ENCODE data around the gene TMEM72. TPM values are rescaled to one million over a fixed set of nuclear protein-coding genes. Genes with fewer than 3 reads are reported as not detected.

TMEM72 gene
- total RNA-seq, 1 donor from 2014 or later: under 0.01 TPM

GRCh38 chr10:44886966-44887365 lies 24.2 kb upstream of the TMEM72 start:
- no peaks in the 10 kb centered on the region for H3K4me1 ChIP-seq (ENCODE audit: control insufficient read depth in 3 of 3, insufficient read depth in 3 of 3, low read length in 3 of 3)
- H3K4me3 ChIP-seq (ENCODE audit: low read length in 3 of 3): no peak overlapping the region
- H3K36me3 ChIP-seq (ENCODE audit: control insufficient read depth in 3 of 3, insufficient read depth in 3 of 3, low read length in 3 of 3): no peaks in the 10 kb centered on the region
- H3K27ac ChIP-seq (ENCODE audit: low read depth, low read length): no peak overlapping the region
- H3K9me3 ChIP-seq (ENCODE audit: control insufficient read depth in 3 of 3, low read length in 3 of 3): no peaks in the 10 kb centered on the region
- peaks cover 0 to 2% (median 0%) of the 10 kb centered on the region in 3 donors for H3K27me3 ChIP-seq (ENCODE audit: control insufficient read depth in 3 of 3, insufficient read depth in 3 of 3, low read length in 3 of 3)
- no peak overlapping the region for H3K9ac ChIP-seq (ENCODE audit: low read depth in 1 of 3, low read length in 3 of 3)

- Histone ChIP-seq H3K9me3 (ENCODE audit: control insufficient read depth in 3 of 3, low read length in 3 of 3) (no peaks in the 10 kb centered on the region), H3K4me1 (ENCODE audit: control insufficient read depth in 3 of 3, insufficient read depth in 3 of 3, low read length in 3 of 3) (no peaks in the 10 kb centered on the region), H3K27me3 (ENCODE audit: control insufficient read depth in 3 of 3, insufficient read depth in 3 of 3, low read length in 3 of 3) (no peaks in the 10 kb centered on the region), H3K9ac (ENCODE audit: low read depth in 1 of 3, low read length in 3 of 3) (no peak overlapping the region), H3K27ac (ENCODE audit: low read depth, low read length) (no peak overlapping the region), H3K36me3 (ENCODE audit: control insufficient read depth in 3 of 3, insufficient read depth in 3 of 3, low read length in 3 of 3) (no peaks in the 10 kb centered on the region), H3K4me3 (ENCODE audit: low read length in 3 of 3) (no peak overlapping the region)
These were observed 22.3 kb upstream of the TMEM72 start for GRCh38 chr10:44888886-44889285.

GRCh38 chr10:44889834-44890233 lies 21.3 kb upstream of the TMEM72 start:
- H3K36me3 ChIP-seq (ENCODE audit: control insufficient read depth in 3 of 3, insufficient read depth in 3 of 3, low read length in 3 of 3): no peaks in the 10 kb centered on the region
- no peak overlapping the region for H3K4me3 ChIP-seq (ENCODE audit: low read length in 3 of 3)
- no peaks in the 10 kb centered on the region for H3K9me3 ChIP-seq (ENCODE audit: control insufficient read depth in 3 of 3, low read length in 3 of 3)
- H3K9ac ChIP-seq (ENCODE audit: low read depth in 1 of 3, low read length in 3 of 3): no peak overlapping the region
- no peaks in the 10 kb centered on the region for H3K27me3 ChIP-seq (ENCODE audit: control insufficient read depth in 3 of 3, insufficient read depth in 3 of 3, low read length in 3 of 3)
- H3K27ac ChIP-seq (ENCODE audit: low read depth, low read length): no peak overlapping the region
- H3K4me1 ChIP-seq (ENCODE audit: control insufficient read depth in 3 of 3, insufficient read depth in 3 of 3, low read length in 3 of 3): no peaks in the 10 kb centered on the region

GRCh38 chr10:44890696-44891563 lies 20.2 kb upstream of the TMEM72 start:
- H3K27ac ChIP-seq (ENCODE audit: low read depth, low read length): no peak overlapping the region
- no peaks in the 10 kb centered on the region for H3K36me3 ChIP-seq (ENCODE audit: control insufficient read depth in 3 of 3, insufficient read depth in 3 of 3, low read length in 3 of 3)

GRCh38 chr10:44891721-44892120 lies 19.4 kb upstream of the TMEM72 start:
- H3K27ac ChIP-seq (ENCODE audit: low read depth, low read length): no peak overlapping the region
- no peak overlapping the region for H3K9ac ChIP-seq (ENCODE audit: low read depth in 1 of 3, low read length in 3 of 3)
- H3K36me3 ChIP-seq (ENCODE audit: control insufficient read depth in 3 of 3, insufficient read depth in 3 of 3, low read length in 3 of 3): no peaks in the 10 kb centered on the region
- no peak overlapping the region for H3K4me3 ChIP-seq (ENCODE audit: low read length in 3 of 3)
- no peaks in the 10 kb centered on the region for H3K4me1 ChIP-seq (ENCODE audit: control insufficient read depth in 3 of 3, insufficient read depth in 3 of 3, low read length in 3 of 3)
- H3K9me3 ChIP-seq (ENCODE audit: control insufficient read depth in 3 of 3, low read length in 3 of 3): no peaks in the 10 kb centered on the region
- H3K27me3 ChIP-seq (ENCODE audit: control insufficient read depth in 3 of 3, insufficient read depth in 3 of 3, low read length in 3 of 3): no peaks in the 10 kb centered on the region

More at GRCh38 chr10:44890696-44891563, 20.2 kb upstream of the TMEM72 start:
- Histone ChIP-seq H3K9ac (ENCODE audit: low read depth in 1 of 3, low read length in 3 of 3) (no peak overlapping the region), H3K4me3 (ENCODE audit: low read length in 3 of 3) (no peak overlapping the region), H3K4me1 (ENCODE audit: control insufficient read depth in 3 of 3, insufficient read depth in 3 of 3, low read length in 3 of 3) (no peaks in the 10 kb centered on the region), H3K27me3 (ENCODE audit: control insufficient read depth in 3 of 3, insufficient read depth in 3 of 3, low read length in 3 of 3) (no peaks in the 10 kb centered on the region), H3K9me3 (ENCODE audit: control insufficient read depth in 3 of 3, low read length in 3 of 3) (no peaks in the 10 kb centered on the region)

GRCh38 chr10:44893604-44894468 lies 17.3 kb upstream of the TMEM72 start:
- no peak overlapping the region for H3K4me3 ChIP-seq (ENCODE audit: low read length in 3 of 3)
- no peaks in the 10 kb centered on the region for H3K9me3 ChIP-seq (ENCODE audit: control insufficient read depth in 3 of 3, low read length in 3 of 3)
- no peaks in the 10 kb centered on the region for H3K4me1 ChIP-seq (ENCODE audit: control insufficient read depth in 3 of 3, insufficient read depth in 3 of 3, low read length in 3 of 3)
- no peak overlapping the region for H3K9ac ChIP-seq (ENCODE audit: low read depth in 1 of 3, low read length in 3 of 3)
- H3K36me3 ChIP-seq (ENCODE audit: control insufficient read depth in 3 of 3, insufficient read depth in 3 of 3, low read length in 3 of 3): no peaks in the 10 kb centered on the region
- H3K27ac ChIP-seq (ENCODE audit: low read depth, low read length): no peak overlapping the region
- H3K27me3 ChIP-seq (ENCODE audit: control insufficient read depth in 3 of 3, insufficient read depth in 3 of 3, low read length in 3 of 3): no peaks in the 10 kb centered on the region

GRCh38 chr10:44894691-44895090 lies 16.4 kb upstream of the TMEM72 start:
- no peaks in the 10 kb centered on the region for H3K27me3 ChIP-seq (ENCODE audit: control insufficient read depth in 3 of 3, insufficient read depth in 3 of 3, low read length in 3 of 3)
- no peak overlapping the region for H3K4me3 ChIP-seq (ENCODE audit: low read length in 3 of 3)
- no peaks in the 10 kb centered on the region for H3K36me3 ChIP-seq (ENCODE audit: control insufficient read depth in 3 of 3, insufficient read depth in 3 of 3, low read length in 3 of 3)
- H3K9me3 ChIP-seq (ENCODE audit: control insufficient read depth in 3 of 3, low read length in 3 of 3): no peaks in the 10 kb centered on the region
- no peak overlapping the region for H3K27ac ChIP-seq (ENCODE audit: low read depth, low read length)
- no peaks in the 10 kb centered on the region for H3K4me1 ChIP-seq (ENCODE audit: control insufficient read depth in 3 of 3, insufficient read depth in 3 of 3, low read length in 3 of 3)
- H3K9ac ChIP-seq (ENCODE audit: low read depth in 1 of 3, low read length in 3 of 3): no peak overlapping the region

GRCh38 chr10:44895280-44895679 lies 15.9 kb upstream of the TMEM72 start:
- no peaks in the 10 kb centered on the region for H3K9me3 ChIP-seq (ENCODE audit: control insufficient read depth in 3 of 3, low read length in 3 of 3)
- H3K36me3 ChIP-seq (ENCODE audit: control insufficient read depth in 3 of 3, insufficient read depth in 3 of 3, low read length in 3 of 3): no peaks in the 10 kb centered on the region
- no peak overlapping the region for H3K4me3 ChIP-seq (ENCODE audit: low read length in 3 of 3)
- H3K27ac ChIP-seq (ENCODE audit: low read depth, low read length): no peak overlapping the region
- H3K9ac ChIP-seq (ENCODE audit: low read depth in 1 of 3, low read length in 3 of 3): no peak overlapping the region
- H3K4me1 ChIP-seq (ENCODE audit: control insufficient read depth in 3 of 3, insufficient read depth in 3 of 3, low read length in 3 of 3): no peaks in the 10 kb centered on the region
- no peaks in the 10 kb centered on the region for H3K27me3 ChIP-seq (ENCODE audit: control insufficient read depth in 3 of 3, insufficient read depth in 3 of 3, low read length in 3 of 3)

- H3K4me1 ChIP-seq (ENCODE audit: control insufficient read depth in 3 of 3, insufficient read depth in 3 of 3, low read length in 3 of 3): no peaks in the 10 kb centered on the region
- no peaks in the 10 kb centered on the region for H3K9me3 ChIP-seq (ENCODE audit: control insufficient read depth in 3 of 3, low read length in 3 of 3)
- H3K4me3 ChIP-seq (ENCODE audit: low read length in 3 of 3): no peak overlapping the region
- H3K36me3 ChIP-seq (ENCODE audit: control insufficient read depth in 3 of 3, insufficient read depth in 3 of 3, low read length in 3 of 3): no peaks in the 10 kb centered on the region
- H3K27me3 ChIP-seq (ENCODE audit: control insufficient read depth in 3 of 3, insufficient read depth in 3 of 3, low read length in 3 of 3): no peaks in the 10 kb centered on the region
- no peak overlapping the region for H3K27ac ChIP-seq (ENCODE audit: low read depth, low read length)
- H3K9ac ChIP-seq (ENCODE audit: low read depth in 1 of 3, low read length in 3 of 3): no peak overlapping the region
These were observed 14.1 kb upstream of the TMEM72 start for GRCh38 chr10:44897049-44897448.

GRCh38 chr10:44898665-44899064 lies 12.5 kb upstream of the TMEM72 start:
- peaks cover 0 to 4% (median 3%) of the 10 kb centered on the region in 3 donors for H3K4me1 ChIP-seq (ENCODE audit: control insufficient read depth in 3 of 3, insufficient read depth in 3 of 3, low read length in 3 of 3)
- H3K4me3 ChIP-seq (ENCODE audit: low read length in 3 of 3): no peak overlapping the region
- no peaks in the 10 kb centered on the region for H3K9me3 ChIP-seq (ENCODE audit: control insufficient read depth in 3 of 3, low read length in 3 of 3)
- H3K9ac ChIP-seq (ENCODE audit: low read depth in 1 of 3, low read length in 3 of 3): no peak overlapping the region
- H3K27me3 ChIP-seq (ENCODE audit: control insufficient read depth in 3 of 3, insufficient read depth in 3 of 3, low read length in 3 of 3): no peaks in the 10 kb centered on the region
- no peak overlapping the region for H3K27ac ChIP-seq (ENCODE audit: low read depth, low read length)
- H3K36me3 ChIP-seq (ENCODE audit: control insufficient read depth in 3 of 3, insufficient read depth in 3 of 3, low read length in 3 of 3): no peaks in the 10 kb centered on the region
